Bronchial epithelial cell (primary cell): Measurements from ENCODE around the gene RBM20. TPM values are rescaled to one million over a fixed set of nuclear protein-coding genes. Genes with fewer than 3 reads are reported as not detected.

Source experiments
- DNase-seq: peaks from one replicate; pipeline ENCODE4 v3.0.0-alpha.2; 2010; ENCODE audit warnings: low read depth
- FAIRE-seq: peaks from 2 replicates; lab custom pipeline; 2011; peaks lifted over from hg19 to GRCh38; lab: Jason Lieb, UNC
- H3K27me3 ChIP-seq: 2 replicates; pipeline ENCODE4 v1.5.1; 2011; ENCODE audit warnings: low read length; ENCODE audit not compliant: control insufficient read depth, insufficient read depth
- H3K36me3 ChIP-seq: 2 replicates; pipeline ENCODE4 v1.5.1; 2011; ENCODE audit warnings: low read length; ENCODE audit not compliant: control insufficient read depth, insufficient read depth
- H3K4me3 ChIP-seq: 2 replicates; pipeline ENCODE4 v1.5.1; 2011; ENCODE audit warnings: mild to moderate bottlenecking, low read depth, low read length, control low read depth
- CTCF ChIP-seq: IDR thresholded peaks from 2 replicates; pipeline ENCODE4 v1.5.1; 2011; ENCODE audit warnings: mild to moderate bottlenecking, moderate library complexity, low read length, control low read depth, inconsistent platforms; ENCODE audit not compliant: insufficient read depth, severe bottlenecking
- total RNA-seq: library from RNA; depleted of rRNA; stranded (reverse); fragments of >200 nt; gene quantifications from 2 replicates; pipeline ENCODE4 v1.2.1, GENCODE V29; 2014

Gene RBM20
- total RNA-seq, 1 donor from 2014 or later, result not detected

- Histone ChIP-seq H3K4me3 (no peak overlapping the region), H3K36me3 (no peaks in the 10 kb centered on the region), H3K27me3 (peaks cover 7% of the 10 kb centered on the region)
- FAIRE-seq (peak; percentile 18), DNase-seq (peak; percentile 98)
- no peak for TF ChIP-seq CTCF
Measured at GRCh38 chr10:110629680-110630191, 14.4 kb upstream of the RBM20 start.

GRCh38 chr10:110631934-110632333, 12.2 kb upstream of the RBM20 start:
- no peak for DNase-seq
- no peak for FAIRE-seq
- peaks cover 2% of the 10 kb centered on the region for H3K27me3 ChIP-seq

GRCh38 chr10:110632591-110633215, 11.4 kb upstream of the RBM20 start:
- Histone ChIP-seq H3K4me3 (no peak overlapping the region), H3K27me3 (peaks cover 2% of the 10 kb centered on the region), H3K36me3 (no peaks in the 10 kb centered on the region)
- peak; percentile 90 for DNase-seq
- FAIRE-seq, result no peak
- no peak for TF ChIP-seq CTCF

More at GRCh38 chr10:110631934-110632333, 12.2 kb upstream of the RBM20 start:
- TF ChIP-seq CTCF, result no peak
- Histone ChIP-seq H3K36me3 (no peaks in the 10 kb centered on the region), H3K4me3 (no peak overlapping the region)

GRCh38 chr10:110634527-110635209, 9.5 kb upstream of the RBM20 start:
- no peaks in the 10 kb centered on the region for H3K36me3 ChIP-seq
- no peak for FAIRE-seq

GRCh38 chr10:110636572-110636931, 7.6 kb upstream of the RBM20 start:
- Histone ChIP-seq H3K4me3 (no peak overlapping the region), H3K27me3 (peaks cover 6% of the 10 kb centered on the region), H3K36me3 (no peaks in the 10 kb centered on the region)
- peak; percentile 32 for FAIRE-seq
- TF ChIP-seq CTCF, result no peak
- DNase-seq, result no peak

More at GRCh38 chr10:110634527-110635209, 9.5 kb upstream of the RBM20 start:
- TF ChIP-seq CTCF, result no peak
- H3K27me3 ChIP-seq, result peaks cover 2% of the 10 kb centered on the region
- no peak overlapping the region for H3K4me3 ChIP-seq
- DNase-seq, result no peak
